SH-SY5Y (cell line): ENCODE results near the gene PTPRD.

Experiments
- GATA2 ChIP-seq: IDR thresholded peaks from 2 replicates; pipeline ENCODE4 v1.6.1; 2011; ENCODE audit warnings: mild to moderate bottlenecking, low read depth, low read length
- GATA3 ChIP-seq: IDR thresholded peaks from 2 replicates; pipeline ENCODE4 v1.6.1; 2011; ENCODE audit warnings: low read depth, mild to moderate bottlenecking, low read length, moderate library complexity

GRCh38 chr9:8706531-8706930 lies 1906.3 kb downstream of the PTPRD start:
- TF ChIP-seq GATA3 (no peak), GATA2 (no peak)
